Nephron progenitor cell (in vitro differentiated cells): ENCODE data around the gene TUBB2B.

Source experiments
- DNase-seq: peaks from one replicate; pipeline ENCODE4 v3.0.0; 2021
- H3K27ac Mint-ChIP-seq: 2 replicates; pipeline ENCODE4 v1.8.0; 2021; ENCODE audit warnings: mild to moderate bottlenecking, moderate library complexity, mixed read lengths
- H3K27me3 Mint-ChIP-seq: 2 replicates; pipeline ENCODE4 v1.8.0; 2021; ENCODE audit warnings: mild to moderate bottlenecking, low read depth, mixed read lengths; ENCODE audit not compliant: poor library complexity
- H3K36me3 Mint-ChIP-seq: 2 replicates; pipeline ENCODE4 v1.8.0; 2021; ENCODE audit warnings: low read depth, mixed read lengths
- H3K4me1 Mint-ChIP-seq: 2 replicates; pipeline ENCODE4 v1.8.0; 2021; ENCODE audit warnings: mixed read lengths
- H3K4me3 Mint-ChIP-seq: 2 replicates; pipeline ENCODE4 v1.8.0; 2021; ENCODE audit warnings: mild to moderate bottlenecking, moderate library complexity, mixed read lengths
- H3K9me3 Mint-ChIP-seq: 2 replicates; pipeline ENCODE4 v1.8.0; 2021; ENCODE audit warnings: mild to moderate bottlenecking, moderate library complexity, mixed read lengths
- CTCF ChIP-seq: fragments of 200-600 bp; sonication (generic); IDR thresholded peaks from 2 replicates; pipeline ENCODE4 v1.5.0; 2021; ENCODE audit warnings: antibody characterized with exemption

Gene TUBB2B

DNA sequence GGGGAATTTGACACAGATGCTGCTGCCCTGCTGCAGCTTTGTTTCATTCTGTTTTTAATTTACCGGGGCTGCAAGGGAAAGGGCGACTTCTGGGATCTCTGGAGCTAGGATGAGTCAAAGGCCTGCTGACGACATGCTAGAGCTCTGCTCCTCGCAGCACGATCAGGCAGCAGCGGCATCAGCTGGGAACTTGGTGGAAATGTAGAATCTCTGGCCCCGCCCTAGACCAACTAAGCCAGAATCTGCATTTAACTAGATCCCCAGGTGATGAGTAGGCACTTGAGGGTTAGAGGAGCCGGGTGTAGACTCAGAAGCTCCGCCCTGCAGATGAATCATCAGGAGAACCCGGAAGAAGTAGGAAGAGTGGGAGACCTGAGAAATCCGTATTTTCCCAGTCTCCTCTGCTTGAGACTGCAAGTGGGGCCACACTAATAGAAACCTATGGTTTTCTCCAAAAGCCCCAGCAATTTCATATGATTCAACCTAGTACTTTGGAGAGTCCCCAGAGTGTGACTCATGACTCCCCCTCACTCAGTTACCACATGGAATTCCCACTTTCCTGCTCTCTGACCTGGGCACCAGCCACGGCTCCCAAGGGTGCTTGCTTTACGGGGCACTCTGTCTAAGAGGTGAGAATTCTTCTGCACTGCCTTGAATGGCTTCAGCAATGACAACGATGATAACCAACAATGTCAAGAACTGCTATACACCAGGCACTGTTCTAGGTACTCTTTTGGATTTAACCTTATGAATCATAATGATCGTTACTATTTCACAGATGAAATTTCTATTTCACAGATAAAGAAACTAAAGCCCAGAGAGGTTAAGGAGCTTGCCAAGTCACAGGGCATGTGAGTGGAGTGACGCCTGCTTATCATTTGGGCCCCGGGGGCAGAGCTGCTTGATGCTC is 18.1 kb downstream of the TUBB2B start:
- DNase-seq, result no peak
- H3K4me3 Mint-ChIP-seq, result peak overlapping the region; percentile 47

DNA sequence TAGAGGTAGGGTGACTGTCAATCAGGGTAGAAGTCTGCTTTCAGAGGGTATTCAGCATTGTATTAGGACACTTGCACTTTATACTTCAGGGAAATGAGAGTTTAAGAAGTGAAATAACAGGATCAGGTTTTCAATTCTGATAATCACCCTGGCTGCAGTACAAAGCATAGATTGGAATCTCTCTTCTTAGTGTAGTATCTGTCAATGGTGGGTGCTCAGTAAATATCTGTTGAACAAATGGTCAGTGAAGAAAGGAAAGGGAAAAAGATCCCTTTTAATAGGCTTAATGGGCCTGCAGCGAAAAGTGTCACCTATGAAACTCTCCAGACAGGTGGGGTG is 18.7 kb downstream of the TUBB2B start:
- Mint-ChIP-seq H3K9me3 (peaks cover 16% of the 10 kb centered on the region), H3K4me3 (peak overlapping the region; percentile 47), H3K36me3 (peaks cover 4% of the 10 kb centered on the region), H3K27ac (no peak overlapping the region), H3K4me1 (peaks cover 41% of the 10 kb centered on the region), H3K27me3 (peaks cover 7% of the 10 kb centered on the region)
- no peak for TF ChIP-seq CTCF
- DNase-seq, result no peak

More for the DNA sequence above, 18.1 kb downstream of the TUBB2B start:
- Mint-ChIP-seq H3K27ac (no peak overlapping the region), H3K27me3 (peaks cover 7% of the 10 kb centered on the region), H3K36me3 (peaks cover under 1% of the 10 kb centered on the region), H3K4me1 (peaks cover 41% of the 10 kb centered on the region), H3K9me3 (peaks cover 12% of the 10 kb centered on the region)
- TF ChIP-seq CTCF, result no peak

DNA sequence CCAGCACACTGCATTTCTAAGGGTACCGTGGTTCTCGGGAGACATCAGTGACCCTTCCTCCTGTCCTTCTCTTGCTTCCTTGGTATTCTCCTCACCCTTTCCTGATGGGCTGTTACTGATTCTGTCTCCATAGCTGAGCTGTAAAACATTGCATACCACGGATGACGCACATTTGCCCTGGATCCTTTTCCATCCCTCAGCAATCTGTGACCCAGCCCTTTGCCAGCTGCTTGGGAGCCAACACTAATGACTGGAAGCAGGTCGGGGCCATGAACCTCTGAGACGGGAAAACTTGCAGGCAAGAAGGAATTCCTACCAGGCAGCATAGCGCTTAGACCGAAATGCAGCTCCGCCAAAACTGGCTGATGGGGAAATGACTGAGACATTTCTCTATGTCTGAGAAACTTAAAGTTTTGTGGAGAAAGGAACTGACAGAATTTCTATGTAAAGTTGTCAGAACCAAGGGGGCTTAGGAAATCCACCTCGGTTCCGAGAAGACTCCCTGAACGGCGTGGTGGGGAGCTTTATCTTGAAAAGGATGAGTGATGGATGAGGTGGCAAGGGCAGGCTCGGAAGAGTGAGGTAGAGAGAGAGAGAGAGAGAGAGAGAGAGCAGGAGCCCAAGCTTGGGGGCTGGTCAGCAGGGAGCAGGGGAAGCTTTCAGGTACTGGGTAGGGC is 19.2 kb downstream of the TUBB2B start:
- H3K27me3 Mint-ChIP-seq, result peaks cover 7% of the 10 kb centered on the region
- peak overlapping the region; percentile 14 for H3K4me3 Mint-ChIP-seq
- H3K36me3 Mint-ChIP-seq, result peaks cover 9% of the 10 kb centered on the region
- H3K4me1 Mint-ChIP-seq, result peaks cover 43% of the 10 kb centered on the region
- no peak overlapping the region for H3K27ac Mint-ChIP-seq
- H3K9me3 Mint-ChIP-seq, result peaks cover 21% of the 10 kb centered on the region
- DNase-seq, result no peak
- TF ChIP-seq CTCF, result no peak

DNA sequence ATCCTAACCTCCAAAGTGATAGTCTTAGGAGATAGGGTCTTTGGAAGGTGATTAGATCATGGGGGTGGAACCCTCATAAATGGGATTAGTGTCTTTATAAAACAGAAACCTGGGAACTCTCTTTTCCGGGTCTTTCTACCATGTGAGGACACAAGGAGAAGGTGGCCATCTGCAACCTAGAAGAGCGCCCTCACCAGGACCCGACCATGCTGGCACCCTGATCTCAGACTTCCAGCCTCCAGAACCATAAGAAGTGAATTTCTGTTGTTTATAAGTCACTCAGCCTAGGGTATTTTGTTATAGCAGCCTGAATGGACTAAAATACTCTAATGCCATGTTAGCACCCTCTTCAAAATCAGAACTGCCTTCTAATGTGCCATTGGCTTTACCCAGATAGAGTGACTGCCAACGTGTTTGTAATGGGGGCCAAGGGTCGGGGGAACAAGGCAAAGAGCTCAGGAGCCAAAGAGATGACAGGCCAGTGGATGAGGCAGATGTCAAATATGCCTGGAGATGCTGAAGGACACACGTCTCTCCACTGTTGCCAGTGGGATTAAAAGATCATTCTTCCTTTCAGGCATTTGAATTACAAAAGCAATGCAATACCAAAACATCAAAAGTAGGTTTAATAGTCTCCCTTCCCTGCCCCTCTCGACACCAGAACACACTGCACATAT is 21.0 kb downstream of the TUBB2B start:
- Mint-ChIP-seq H3K36me3 (peaks cover 9% of the 10 kb centered on the region), H3K27me3 (peaks cover 13% of the 10 kb centered on the region), H3K4me1 (peaks cover 36% of the 10 kb centered on the region), H3K9me3 (peaks cover 26% of the 10 kb centered on the region), H3K4me3 (no peak overlapping the region), H3K27ac (no peak overlapping the region)
- TF ChIP-seq CTCF, result no peak
- no peak for DNase-seq

- Mint-ChIP-seq H3K9me3 (peaks cover 26% of the 10 kb centered on the region), H3K27ac (no peak overlapping the region), H3K4me1 (peaks cover 35% of the 10 kb centered on the region), H3K36me3 (peaks cover 9% of the 10 kb centered on the region), H3K4me3 (no peak overlapping the region), H3K27me3 (peaks cover 9% of the 10 kb centered on the region)
- TF ChIP-seq CTCF, result no peak
- DNase-seq, result no peak
These were observed 21.5 kb downstream of the TUBB2B start for GRCh38 chr6:3205913-3206312.
